OCI-LY7 (cell line): Measurements from ENCODE around the gene GUCY1A2. TPM values are rescaled to one million over a fixed set of nuclear protein-coding genes. Genes with fewer than 3 reads are reported as not detected.

Source experiments
- BruUV-seq: library from RNA; stranded (reverse); fragments of 400-500 nt; replicated peaks from 2 replicates; lab custom pipeline; 2021; lab: Mats Ljungman, UMichigan
- CTCF ChIA-PET: fragments of 300-600 bp; sonication (Branson Sonifier 250); formaldehyde crosslinking; loops from one replicate; lab custom pipeline; 2022; ENCODE audit warnings: antibody characterized with exemption; ENCODE audit not compliant: unreplicated experiment; lab: Charles Lee
- POLR2A ChIA-PET: fragments of 300-600 bp; sonication (Branson Sonifier 250); formaldehyde crosslinking; loops from one replicate; lab custom pipeline; 2022; ENCODE audit warnings: antibody characterized with exemption; lab: Charles Lee
- DNase-seq: peaks from one replicate; pipeline ENCODE4 v3.0.0-alpha.2; 2015; ENCODE audit warnings: low spot score
- H2AFZ ChIP-seq: fragments of 200-600 bp; sonication (generic), shearing (Covaris generic); 2 replicates; pipeline ENCODE4 v1.6.1; 2014; ENCODE audit warnings: mild to moderate bottlenecking, antibody characterized with exemption, low read length, moderate library complexity
- H3K27ac ChIP-seq: fragments of 200-600 bp; sonication (generic); 2 replicates; pipeline ENCODE4 v1.5.1; 2014; ENCODE audit warnings: mixed run types, low read depth, mild to moderate bottlenecking, moderate library complexity, low read length, inconsistent platforms; ENCODE audit not compliant: poor library complexity, severe bottlenecking
- H3K36me3 ChIP-seq: fragments of 200-600 bp; sonication (generic); 2 replicates; pipeline ENCODE4 v1.6.1; 2014; ENCODE audit warnings: mild to moderate bottlenecking, antibody characterized with exemption, low read length, moderate library complexity, mixed read lengths; ENCODE audit not compliant: insufficient read depth
- H3K4me1 ChIP-seq: fragments of 200-600 bp; sonication (generic); 2 replicates; pipeline ENCODE4 v1.5.1; 2014; ENCODE audit warnings: mild to moderate bottlenecking, low read length; ENCODE audit not compliant: insufficient read depth, poor library complexity, severe bottlenecking
- H3K4me2 ChIP-seq: fragments of 200-600 bp; sonication (generic); 2 replicates; pipeline ENCODE4 v1.6.1; 2014; ENCODE audit warnings: mild to moderate bottlenecking, low read length
- H3K4me3 ChIP-seq: fragments of 200-600 bp; sonication (generic); 2 replicates; pipeline ENCODE4 v1.5.1; 2014; ENCODE audit warnings: mild to moderate bottlenecking, low read depth, low read length; ENCODE audit not compliant: poor library complexity, severe bottlenecking
- H3K79me2 ChIP-seq: fragments of 200-600 bp; sonication (generic); 2 replicates; pipeline ENCODE4 v1.6.1; 2016; ENCODE audit warnings: low read depth, mild to moderate bottlenecking, low read length, moderate library complexity, mixed read lengths; ENCODE audit not compliant: insufficient read depth
- H3K9me2 ChIP-seq: fragments of 200-600 bp; sonication (generic); 2 replicates; pipeline ENCODE4 v1.6.1; 2016; ENCODE audit warnings: mild to moderate bottlenecking, low read length, mixed read lengths; ENCODE audit not compliant: insufficient read depth
- H3K9me3 ChIP-seq: fragments of 200-600 bp; sonication (generic); 2 replicates; pipeline ENCODE4 v1.6.1; 2014; ENCODE audit warnings: mild to moderate bottlenecking, mixed run types, low read length, mixed read lengths
- H4K20me1 ChIP-seq: fragments of 200-600 bp; sonication (generic); 2 replicates; pipeline ENCODE4 v1.6.1; 2014; ENCODE audit warnings: mild to moderate bottlenecking, antibody characterized with exemption, low read length, moderate library complexity, mixed read lengths; ENCODE audit not compliant: insufficient read depth
- CTCF ChIP-seq: fragments of 200-600 bp; sonication (generic); conservative IDR thresholded peaks from 2 replicates; pipeline ENCODE4 v1.5.1; 2014; ENCODE audit warnings: mild to moderate bottlenecking, antibody characterized with exemption, low read length, moderate library complexity, mixed read lengths
- EZH2phosphoT487 ChIP-seq: fragments of 200-600 bp; sonication (generic); IDR thresholded peaks from 2 replicates; pipeline ENCODE4 v1.6.1; 2018; ENCODE audit warnings: low read depth, borderline replicate concordance, mild to moderate bottlenecking, mixed run types, antibody characterized with exemption, low read length, moderate library complexity, mixed read lengths
- intact Hi-C: fragments of 100-400 bp; cut with micrococcal nuclease; formaldehyde crosslinking; loops from one replicate; pipeline ENCODE4 v1.10.0; 2022; ENCODE audit not compliant: unreplicated experiment
- total RNA-seq, 2 experiments: library from RNA; depleted of rRNA in 1 of 2; stranded (reverse); fragments of >200 nt in 1 of 2; shearing (Covaris generic) in 1 of 2; gene quantifications; 2 replicates each; pipeline ENCODE4 v1.2.3, GENCODE V29; 2014 to 2022

GUCY1A2 gene
- total RNA-seq, 2 experiments from 2014 or later = under 0.01 TPM; not detected in 1

- Histone ChIP-seq H3K4me3 (no peak overlapping the region), H3K79me2 (no peaks in the 10 kb centered on the region), H4K20me1 (no peaks in the 10 kb centered on the region), H3K36me3 (no peaks in the 10 kb centered on the region), H3K4me2 (no peak overlapping the region), H3K4me1 (no peaks in the 10 kb centered on the region), H3K27ac (no peak overlapping the region), H3K9me3 (no peaks in the 10 kb centered on the region), H2AFZ (no peak overlapping the region), H3K9me2 (no peaks in the 10 kb centered on the region)
- BruUV-seq = no TSS peak
- intact Hi-C loops = no loop called here
- ChIA-PET POLR2A (no interaction called here), CTCF (no interaction called here)
- TF ChIP-seq EZH2phosphoT487 (no peak), CTCF (no peak)
- DNase-seq = no peak
These were observed 43.4 kb downstream of the GUCY1A2 start for GRCh38 chr11:106974831-106975230.

DNA sequence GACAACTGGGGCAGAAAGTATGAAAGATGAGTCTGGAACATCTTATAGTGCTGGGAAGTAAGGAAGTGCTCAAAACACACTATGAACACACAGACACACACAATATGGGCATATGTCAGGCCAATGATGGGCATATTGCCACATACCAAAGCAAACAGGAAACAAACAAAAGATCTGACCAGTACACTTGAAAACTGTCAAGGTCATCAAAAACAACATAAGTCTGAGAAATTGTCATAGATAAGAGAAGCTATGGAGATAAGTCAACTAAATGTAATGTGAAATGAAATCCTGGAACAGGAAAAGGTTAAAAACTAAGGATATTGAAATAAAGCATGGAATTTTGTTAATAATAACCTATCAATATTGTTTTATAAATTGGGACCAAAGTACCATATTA is 46.4 kb downstream of the GUCY1A2 start:
- no peak for TF ChIP-seq EZH2phosphoT487
- no peak for TF ChIP-seq CTCF
- no peak for DNase-seq
- H3K36me3 ChIP-seq = no peaks in the 10 kb centered on the region
- H3K9me2 ChIP-seq = no peaks in the 10 kb centered on the region
- no peak overlapping the region for H2AFZ ChIP-seq
- no peak overlapping the region for H3K27ac ChIP-seq
- no peaks in the 10 kb centered on the region for H3K79me2 ChIP-seq
- H3K4me1 ChIP-seq = no peaks in the 10 kb centered on the region
- no TSS peak for BruUV-seq
- no peaks in the 10 kb centered on the region for H3K9me3 ChIP-seq
- ChIA-PET CTCF (no interaction called here), POLR2A (no interaction called here)
- H3K4me3 ChIP-seq = no peak overlapping the region
- H3K4me2 ChIP-seq = no peak overlapping the region
- intact Hi-C loops = no loop called here
- H4K20me1 ChIP-seq = no peaks in the 10 kb centered on the region

DNA sequence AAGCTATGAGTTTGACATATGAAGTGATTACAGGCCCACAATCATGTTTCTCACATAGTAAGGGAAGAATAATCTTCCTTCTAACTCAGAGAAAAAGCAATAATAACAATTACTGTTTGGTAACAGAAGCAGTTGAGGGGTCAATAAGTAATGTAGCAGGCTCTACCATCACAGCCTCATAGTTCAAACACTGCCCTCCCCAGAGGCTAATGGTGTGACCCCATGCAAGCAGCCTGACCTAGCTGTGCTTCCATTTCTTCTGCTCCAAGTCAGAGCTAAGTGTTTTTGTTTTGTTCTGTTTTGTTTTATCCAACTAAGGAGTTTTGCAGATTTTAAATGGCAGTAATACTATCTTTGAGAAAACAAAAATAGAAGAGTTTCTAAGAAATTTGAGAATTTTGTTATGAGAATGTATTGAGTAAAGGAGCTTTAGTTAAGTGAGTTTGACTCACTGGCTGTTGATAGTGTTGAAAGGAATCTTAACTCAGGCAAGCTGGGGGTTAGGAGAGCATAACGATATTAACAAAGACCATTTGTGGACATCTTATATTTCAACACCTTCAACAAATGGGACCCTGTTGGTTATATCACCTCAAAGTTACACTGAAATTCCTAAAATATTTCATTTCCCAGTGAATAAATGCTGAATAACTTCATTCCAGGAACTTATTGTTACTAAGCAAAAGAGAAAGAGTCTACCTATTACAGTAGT is 48.5 kb downstream of the GUCY1A2 start:
- H3K9me2 ChIP-seq = no peaks in the 10 kb centered on the region
- TF ChIP-seq EZH2phosphoT487 (no peak), CTCF (no peak)
- H3K79me2 ChIP-seq = no peaks in the 10 kb centered on the region
- H3K36me3 ChIP-seq = no peaks in the 10 kb centered on the region
- H3K9me3 ChIP-seq = no peaks in the 10 kb centered on the region
- BruUV-seq = no TSS peak
- no peaks in the 10 kb centered on the region for H3K4me1 ChIP-seq
- no peaks in the 10 kb centered on the region for H4K20me1 ChIP-seq
- POLR2A ChIA-PET = interaction anchor here (0.9 kb wide), 1 partner anchor 15 kb away, joined by 3 read pairs; no protein-coding TSS in a partner anchor
- H3K4me3 ChIP-seq = no peak overlapping the region
- no peak overlapping the region for H3K27ac ChIP-seq
- H2AFZ ChIP-seq = no peak overlapping the region
- intact Hi-C loops = no loop called here
- H3K4me2 ChIP-seq = no peak overlapping the region
- no peak for DNase-seq
- CTCF ChIA-PET = no interaction called here
